ENCODE data around the gene PDIA4. TPM values are rescaled to one million over a fixed set of nuclear protein-coding genes. Genes with fewer than 3 reads are reported as not detected.
A peak's percentile ranks its signal among the peaks of the same experiment; 100 is the strongest.
"Not testable (repeated sequence)": the region's sequence is repeated elsewhere in the genome, so short reads cannot be mapped to it uniquely, and the experiment has no call there.

PDIA4 gene, protein sequence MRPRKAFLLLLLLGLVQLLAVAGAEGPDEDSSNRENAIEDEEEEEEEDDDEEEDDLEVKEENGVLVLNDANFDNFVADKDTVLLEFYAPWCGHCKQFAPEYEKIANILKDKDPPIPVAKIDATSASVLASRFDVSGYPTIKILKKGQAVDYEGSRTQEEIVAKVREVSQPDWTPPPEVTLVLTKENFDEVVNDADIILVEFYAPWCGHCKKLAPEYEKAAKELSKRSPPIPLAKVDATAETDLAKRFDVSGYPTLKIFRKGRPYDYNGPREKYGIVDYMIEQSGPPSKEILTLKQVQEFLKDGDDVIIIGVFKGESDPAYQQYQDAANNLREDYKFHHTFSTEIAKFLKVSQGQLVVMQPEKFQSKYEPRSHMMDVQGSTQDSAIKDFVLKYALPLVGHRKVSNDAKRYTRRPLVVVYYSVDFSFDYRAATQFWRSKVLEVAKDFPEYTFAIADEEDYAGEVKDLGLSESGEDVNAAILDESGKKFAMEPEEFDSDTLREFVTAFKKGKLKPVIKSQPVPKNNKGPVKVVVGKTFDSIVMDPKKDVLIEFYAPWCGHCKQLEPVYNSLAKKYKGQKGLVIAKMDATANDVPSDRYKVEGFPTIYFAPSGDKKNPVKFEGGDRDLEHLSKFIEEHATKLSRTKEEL
- total RNA-seq (2014; rRNA removed; shearing (Covaris generic)): 286 and 335 TPM in 2 replicates

DNA sequence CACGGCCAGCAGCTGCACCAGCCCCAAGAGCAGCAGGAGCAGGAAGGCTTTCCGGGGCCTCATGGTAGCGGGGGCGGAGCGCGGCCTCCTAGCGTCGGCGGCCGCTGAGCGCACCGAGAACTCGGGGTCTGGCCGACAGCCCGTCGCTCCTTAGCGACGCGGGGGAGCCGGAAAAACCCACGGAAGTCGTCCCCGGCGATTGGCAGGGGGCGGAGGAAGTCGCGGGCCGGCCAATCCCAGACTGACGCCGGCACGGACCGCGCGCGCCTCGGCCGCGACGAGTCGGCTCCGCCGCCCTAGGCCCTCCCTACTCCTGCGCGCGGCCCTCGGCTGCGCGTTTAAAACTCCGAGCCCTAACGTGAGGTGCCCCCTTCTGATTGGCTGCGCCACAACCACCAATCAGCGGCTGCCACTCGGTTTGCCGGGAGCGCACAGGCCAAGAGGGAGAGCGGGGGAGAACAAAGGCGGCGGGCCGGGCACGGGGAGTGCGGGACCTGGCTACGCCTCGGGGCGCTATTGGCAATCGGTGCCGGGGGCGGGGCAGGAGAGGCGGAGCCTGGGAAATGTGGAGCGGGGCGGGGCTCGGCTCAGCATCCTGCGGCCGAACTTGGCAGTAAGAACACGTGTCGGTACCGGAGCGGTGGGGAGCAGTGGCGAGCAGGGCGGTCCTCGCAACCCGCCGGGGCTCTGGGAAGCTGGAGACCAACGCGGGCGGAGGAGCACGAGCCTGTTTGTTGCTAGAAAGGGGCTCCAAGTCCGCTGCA lies at the start of gene PDIA4:
TSS of gene PDIA4 (minus strand) at position 160 of the 764 bp plus-strand sequence. CDS start at position 63, 97 bp downstream.
- Histone ChIP-seq H3K36me3 (replicated peaks; ENCODE audit: control insufficient read depth, insufficient read depth, low read length) (no peaks in the 10 kb centered on the region; the same call in none of the 2 replicates), H3K4me3 (ENCODE audit: insufficient read depth, low read depth, low read length) (peak within 1 kb of the TSS; percentile 91), H3K27me3 (ENCODE audit: control insufficient read depth, insufficient read depth, low read length) (no peaks in the 10 kb centered on the region)
- DNase-seq: peak; percentile 100

GRCh38 chr7:149077594-149077993 lies 49.3 kb upstream of the PDIA4 start:
- H3K36me3 ChIP-seq (replicated peaks; ENCODE audit: control insufficient read depth, insufficient read depth, low read length): peaks cover 9% of the 10 kb centered on the region
- DNase-seq: no peak
- no peak overlapping the region for H3K4me3 ChIP-seq (ENCODE audit: insufficient read depth, low read depth, low read length)
- H3K27me3 ChIP-seq (ENCODE audit: control insufficient read depth, insufficient read depth, low read length): no peaks in the 10 kb centered on the region

DNA sequence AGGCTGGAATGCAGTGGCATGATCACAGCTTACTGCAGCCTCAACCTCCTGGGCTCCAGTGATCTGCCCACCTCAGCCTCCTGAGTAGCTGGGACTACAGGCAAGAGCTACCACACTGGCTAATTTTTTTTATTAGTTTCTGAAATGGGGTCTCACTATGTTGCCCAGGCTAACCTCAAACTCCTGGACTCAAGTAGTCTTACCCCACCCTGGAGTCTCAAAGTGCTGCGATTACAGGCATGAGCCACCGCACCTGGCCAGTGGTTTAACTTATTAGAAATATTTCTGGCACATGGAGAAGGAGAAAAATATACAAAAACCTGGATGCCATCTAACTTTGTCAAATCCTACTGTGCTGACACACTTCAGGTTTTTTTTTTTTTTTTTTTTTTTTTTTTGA lies 47.0 kb upstream of the PDIA4 start:
- no peaks in the 10 kb centered on the region for H3K27me3 ChIP-seq (ENCODE audit: control insufficient read depth, insufficient read depth, low read length)
- no peak for DNase-seq
- no peak overlapping the region for H3K4me3 ChIP-seq (ENCODE audit: insufficient read depth, low read depth, low read length)
- peaks cover 25% of the 10 kb centered on the region for H3K36me3 ChIP-seq (replicated peaks; ENCODE audit: control insufficient read depth, insufficient read depth, low read length)

GRCh38 chr7:149074116-149074885 lies 46.0 kb upstream of the PDIA4 start:
- H3K4me3 ChIP-seq (ENCODE audit: insufficient read depth, low read depth, low read length): no peak overlapping the region
- no peak for DNase-seq
- H3K27me3 ChIP-seq (ENCODE audit: control insufficient read depth, insufficient read depth, low read length): no peaks in the 10 kb centered on the region
- peaks cover 31% of the 10 kb centered on the region for H3K36me3 ChIP-seq (replicated peaks; ENCODE audit: control insufficient read depth, insufficient read depth, low read length)

- no peak for DNase-seq
- H3K4me3 ChIP-seq (ENCODE audit: insufficient read depth, low read depth, low read length): no peak overlapping the region
- H3K27me3 ChIP-seq (ENCODE audit: control insufficient read depth, insufficient read depth, low read length): no peaks in the 10 kb centered on the region
- H3K36me3 ChIP-seq (replicated peaks; ENCODE audit: control insufficient read depth, insufficient read depth, low read length): peaks cover 31% of the 10 kb centered on the region
These were observed 44.1 kb upstream of the PDIA4 start for GRCh38 chr7:149072438-149072775.

GRCh38 chr7:149071641-149072437 lies 43.5 kb upstream of the PDIA4 start:
- no peaks in the 10 kb centered on the region for H3K27me3 ChIP-seq (ENCODE audit: control insufficient read depth, insufficient read depth, low read length)
- H3K36me3 ChIP-seq (replicated peaks; ENCODE audit: control insufficient read depth, insufficient read depth, low read length): peaks cover 31% of the 10 kb centered on the region
- peak; percentile 94 for DNase-seq
- no peak overlapping the region for H3K4me3 ChIP-seq (ENCODE audit: insufficient read depth, low read depth, low read length)

- no peak for DNase-seq
- H3K27me3 ChIP-seq (ENCODE audit: control insufficient read depth, insufficient read depth, low read length): no peaks in the 10 kb centered on the region
- peaks cover 29% of the 10 kb centered on the region for H3K36me3 ChIP-seq (replicated peaks; ENCODE audit: control insufficient read depth, insufficient read depth, low read length)
- no peak overlapping the region for H3K4me3 ChIP-seq (ENCODE audit: insufficient read depth, low read depth, low read length)
These were observed 42.9 kb upstream of the PDIA4 start for GRCh38 chr7:149071182-149071635.

GRCh38 chr7:149070372-149071125 lies 42.2 kb upstream of the PDIA4 start:
- Histone ChIP-seq H3K27me3 (ENCODE audit: control insufficient read depth, insufficient read depth, low read length) (no peaks in the 10 kb centered on the region), H3K36me3 (replicated peaks; ENCODE audit: control insufficient read depth, insufficient read depth, low read length) (peaks cover 29% of the 10 kb centered on the region), H3K4me3 (ENCODE audit: insufficient read depth, low read depth, low read length) (no peak overlapping the region)
- no peak for DNase-seq

GRCh38 chr7:149067869-149068268 lies 39.6 kb upstream of the PDIA4 start:
- H3K27me3 ChIP-seq (ENCODE audit: control insufficient read depth, insufficient read depth, low read length): no peaks in the 10 kb centered on the region
- DNase-seq: peak; percentile 42
- peaks cover 24% of the 10 kb centered on the region for H3K36me3 ChIP-seq (replicated peaks; ENCODE audit: control insufficient read depth, insufficient read depth, low read length)
- H3K4me3 ChIP-seq (ENCODE audit: insufficient read depth, low read depth, low read length): no peak overlapping the region

- Histone ChIP-seq H3K4me3 (ENCODE audit: insufficient read depth, low read depth, low read length) (no peak overlapping the region), H3K36me3 (replicated peaks; ENCODE audit: control insufficient read depth, insufficient read depth, low read length) (no peaks in the 10 kb centered on the region; the same call in 1 of the 2 replicates), H3K27me3 (ENCODE audit: control insufficient read depth, insufficient read depth, low read length) (no peaks in the 10 kb centered on the region)
- DNase-seq: no peak
These were observed 35.2 kb upstream of the PDIA4 start for GRCh38 chr7:149063476-149063875.

DNA sequence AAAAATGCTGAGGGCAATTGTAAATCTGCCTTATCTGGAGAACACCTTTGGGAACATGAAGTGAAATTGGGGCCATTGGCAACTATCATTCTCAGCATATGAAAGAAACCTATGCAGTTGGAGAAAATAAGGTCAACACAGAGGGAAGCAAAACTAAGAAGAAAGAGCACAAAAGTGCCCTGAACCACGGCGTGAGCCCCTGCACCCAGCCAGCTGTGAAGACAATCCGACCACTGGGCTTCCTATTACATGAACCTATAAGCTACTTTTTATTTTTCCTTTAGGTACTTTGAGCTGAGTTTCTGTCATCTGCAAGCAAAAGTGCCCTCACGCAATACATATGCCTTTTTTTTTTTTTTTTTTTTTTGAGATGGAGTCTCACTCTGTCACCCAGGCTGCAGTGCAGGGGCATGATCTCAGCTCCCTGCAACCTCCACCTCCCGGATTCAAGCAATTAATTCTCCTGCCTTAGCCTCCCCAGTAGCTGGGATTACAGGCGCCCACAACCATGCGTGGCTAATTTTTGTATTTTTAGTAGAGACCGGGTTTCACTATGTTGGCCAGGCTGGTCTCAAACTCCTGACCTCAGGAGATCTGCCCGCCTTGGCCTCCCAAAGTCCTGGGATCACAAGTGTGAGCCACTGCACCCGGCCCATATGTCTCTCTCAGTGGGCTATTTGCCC lies 34.1 kb upstream of the PDIA4 start:
- H3K4me3 ChIP-seq (ENCODE audit: insufficient read depth, low read depth, low read length); DNase-seq: not testable (repeated sequence)

DNA sequence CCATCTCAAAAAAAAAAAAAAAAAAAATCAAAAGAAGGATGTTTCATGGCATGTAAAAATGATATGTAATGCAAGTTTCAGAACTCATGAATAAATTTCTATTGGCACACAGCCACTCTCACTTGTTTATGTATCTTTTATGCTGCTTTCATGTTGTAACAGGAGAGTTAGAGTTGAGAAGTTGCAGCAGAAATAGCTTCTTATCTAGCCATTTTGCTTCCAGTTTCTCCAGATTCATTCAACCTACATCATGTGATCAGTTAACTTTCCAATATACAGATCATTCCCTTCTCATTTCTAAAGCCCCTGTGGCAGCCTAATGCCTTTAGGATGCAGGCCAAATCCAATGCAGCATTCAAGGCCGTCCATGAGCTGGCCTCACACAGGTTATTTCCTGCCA lies 31.9 kb upstream of the PDIA4 start:
- H3K27me3 ChIP-seq (ENCODE audit: control insufficient read depth, insufficient read depth, low read length): no peaks in the 10 kb centered on the region
- H3K4me3 ChIP-seq (ENCODE audit: insufficient read depth, low read depth, low read length): no peak overlapping the region
- no peaks in the 10 kb centered on the region for H3K36me3 ChIP-seq (replicated peaks; ENCODE audit: control insufficient read depth, insufficient read depth, low read length)
- no peak for DNase-seq

More for the DNA sequence above, 34.1 kb upstream of the PDIA4 start:
- not testable (repeated sequence) for H3K36me3 ChIP-seq (replicated peaks; ENCODE audit: control insufficient read depth, insufficient read depth, low read length); H3K27me3 ChIP-seq (ENCODE audit: control insufficient read depth, insufficient read depth, low read length)
